ENCODE data around the gene TXNRD2. TPM values are rescaled to one million over a fixed set of nuclear protein-coding genes. Genes with fewer than 3 reads are reported as not detected.

Gene TXNRD2
- total and polyA plus RNA-seq, 2 of the 4 experiments (the other 2 are of a cell fraction) = 15.6 to 25.7 TPM

DNA sequence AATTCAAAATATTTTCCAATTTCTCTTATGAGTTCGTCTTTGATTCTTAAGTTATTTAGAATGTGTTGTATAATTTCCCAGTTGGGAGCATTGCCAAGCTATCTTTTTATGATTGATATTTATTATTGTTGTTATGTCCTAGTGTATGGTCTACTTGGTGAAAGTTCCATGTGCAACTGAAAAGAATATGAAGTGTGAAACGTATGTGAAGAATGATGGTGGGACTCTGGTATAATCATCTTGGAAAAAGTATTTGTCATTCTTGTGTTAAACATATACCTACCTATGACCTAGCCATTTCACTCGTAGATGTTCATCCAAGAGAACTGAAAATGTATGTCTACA, 75.0 kb downstream of the TXNRD2 start:
- Histone ChIP-seq H2BK120ac (ENCODE audit: low read depth, low read length) (no peak overlapping the region), H3K27ac (ENCODE audit: insufficient read depth, low read length) (no peak overlapping the region), H3K14ac (replicated peaks; ENCODE audit: low read depth, low read length) (no peak overlapping the region), H2AK5ac (ENCODE audit: low read depth, low read length) (no peak overlapping the region), H3K9me1 (ENCODE audit: insufficient read depth, low read length) (0 out of 2 replicates have a peak, but pooled peaks cover 2% of the 10 kb centered on the region), H3K18ac (ENCODE audit: low read depth, low read length) (no peak overlapping the region), H3K79me1 (ENCODE audit: low read depth in 1 of 2, low read length in 2 of 2) (no peaks in the 10 kb centered on the region), H3K36me3 (ENCODE audit: control insufficient read depth, insufficient read depth, low read length) (no peaks in the 10 kb centered on the region), H2BK5ac (ENCODE audit: low read depth, low read length, poor library complexity, severe bottlenecking) (no peak overlapping the region), H4K91ac (ENCODE audit: insufficient read depth, low read depth, low read length) (no peak overlapping the region), H3K4me2 (ENCODE audit: low read depth, low read length) (no peak overlapping the region), H2AFZ (replicated peaks; ENCODE audit: low read length, poor library complexity) (no peak overlapping the region), H2BK15ac (ENCODE audit: low read depth, low read length) (no peak overlapping the region), H3K9me3 (ENCODE audit: control insufficient read depth, insufficient read depth, low read length) (no peaks in the 10 kb centered on the region), H3K9ac (ENCODE audit: low read depth, low read length) (no peak overlapping the region), H3K4me1 (ENCODE audit: control insufficient read depth, insufficient read depth, low read length) (no peaks in the 10 kb centered on the region), H3K23ac (ENCODE audit: low read depth, low read length) (no peak overlapping the region), H3K56ac (ENCODE audit: extremely low read depth, insufficient read depth, low read length) (no peak overlapping the region), H4K20me1 (ENCODE audit: insufficient read depth, low read length) (no peaks in the 10 kb centered on the region), H4K5ac (ENCODE audit: low read depth, low read length) (no peak overlapping the region), H2AK9ac (replicated peaks; ENCODE audit: low read depth, low read length, poor library complexity) (no peak overlapping the region), H2BK20ac (ENCODE audit: low read depth, low read length) (no peak overlapping the region), H3K27me3 (ENCODE audit: control insufficient read depth, insufficient read depth, low read length) (no peaks in the 10 kb centered on the region), H3K4ac (ENCODE audit: low read depth, low read length) (no peak overlapping the region), H3K4me3 (ENCODE audit: insufficient read depth, low read depth, low read length) (no peak overlapping the region), H4K8ac (ENCODE audit: low read depth in 2 of 2, low read length in 2 of 2) (no peak overlapping the region)
- no peak for DNase-seq
- no CpG with 5 or more reads among the region's 3 CpGs for WGBS, 2 experiments (ENCODE audit: extremely low coverage in 2 of 2, insufficient read length in 1 of 2)
- ChIA-PET CTCF (no interaction called here), POLR2A (ENCODE audit: unreplicated experiment) (no interaction called here)
- ATAC-seq (ENCODE audit: low read depth) = no peak
- intact Hi-C loops (cut with micrococcal nuclease) = no loop called here
- in situ Hi-C loops (cut with MboI; ENCODE audit: low sequenced_read_pairs) = no loop called here
- dilution Hi-C loops (cut with HindIII; ENCODE audit: low sequenced_read_pairs, unreplicated experiment) = no loop called here
- TF ChIP-seq NFE2L2 (IDR thresholded peaks at IDR 0.05; ENCODE audit: low read depth, low read length) = no peak
- no peak for TF ChIP-seq RCOR1 (IDR thresholded peaks at IDR 0.05; ENCODE audit: insufficient replicate concordance, low read length)
- no peak for TF ChIP-seq RFX5 (IDR thresholded peaks at IDR 0.05; ENCODE audit: low read depth, low read length)
- TF ChIP-seq MXI1 (IDR thresholded peaks at IDR 0.05; ENCODE audit: borderline replicate concordance, low read depth, low read length) = no peak
- TF ChIP-seq, protein P1, sequence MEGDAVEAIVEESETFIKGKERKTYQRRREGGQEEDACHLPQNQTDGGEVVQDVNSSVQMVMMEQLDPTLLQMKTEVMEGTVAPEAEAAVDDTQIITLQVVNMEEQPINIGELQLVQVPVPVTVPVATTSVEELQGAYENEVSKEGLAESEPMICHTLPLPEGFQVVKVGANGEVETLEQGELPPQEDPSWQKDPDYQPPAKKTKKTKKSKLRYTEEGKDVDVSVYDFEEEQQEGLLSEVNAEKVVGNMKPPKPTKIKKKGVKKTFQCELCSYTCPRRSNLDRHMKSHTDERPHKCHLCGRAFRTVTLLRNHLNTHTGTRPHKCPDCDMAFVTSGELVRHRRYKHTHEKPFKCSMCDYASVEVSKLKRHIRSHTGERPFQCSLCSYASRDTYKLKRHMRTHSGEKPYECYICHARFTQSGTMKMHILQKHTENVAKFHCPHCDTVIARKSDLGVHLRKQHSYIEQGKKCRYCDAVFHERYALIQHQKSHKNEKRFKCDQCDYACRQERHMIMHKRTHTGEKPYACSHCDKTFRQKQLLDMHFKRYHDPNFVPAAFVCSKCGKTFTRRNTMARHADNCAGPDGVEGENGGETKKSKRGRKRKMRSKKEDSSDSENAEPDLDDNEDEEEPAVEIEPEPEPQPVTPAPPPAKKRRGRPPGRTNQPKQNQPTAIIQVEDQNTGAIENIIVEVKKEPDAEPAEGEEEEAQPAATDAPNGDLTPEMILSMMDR (conservative IDR thresholded peaks at IDR 0.05; ENCODE audit: low read depth, low read length) = no peak
- no peak for TF ChIP-seq SMC3 (IDR thresholded peaks at IDR 0.05; ENCODE audit: low read depth, low read length)
- no peak for TF ChIP-seq FOS (IDR thresholded peaks at IDR 0.05; ENCODE audit: low read depth, low read length)
- TF ChIP-seq, protein P2, sequence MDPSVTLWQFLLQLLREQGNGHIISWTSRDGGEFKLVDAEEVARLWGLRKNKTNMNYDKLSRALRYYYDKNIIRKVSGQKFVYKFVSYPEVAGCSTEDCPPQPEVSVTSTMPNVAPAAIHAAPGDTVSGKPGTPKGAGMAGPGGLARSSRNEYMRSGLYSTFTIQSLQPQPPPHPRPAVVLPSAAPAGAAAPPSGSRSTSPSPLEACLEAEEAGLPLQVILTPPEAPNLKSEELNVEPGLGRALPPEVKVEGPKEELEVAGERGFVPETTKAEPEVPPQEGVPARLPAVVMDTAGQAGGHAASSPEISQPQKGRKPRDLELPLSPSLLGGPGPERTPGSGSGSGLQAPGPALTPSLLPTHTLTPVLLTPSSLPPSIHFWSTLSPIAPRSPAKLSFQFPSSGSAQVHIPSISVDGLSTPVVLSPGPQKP (IDR thresholded peaks at IDR 0.05; ENCODE audit: borderline replicate concordance, low read depth, low read length) = no peak
- TF ChIP-seq CHD1 (IDR thresholded peaks at IDR 0.05; ENCODE audit: low read depth, low read length) = no peak
- no peak for TF ChIP-seq MAFK (IDR thresholded peaks at IDR 0.05; ENCODE audit: low read depth, low read length)
- no TSS peak for BruUV-seq (replicated peaks)

All from IMR-90 (cell line).